ENCODE measurements around the gene ATP5F1D.

ATP5F1D gene

GRCh38 chr19:1226227-1226518, 15.4 kb upstream of the ATP5F1D start:
- Histone ChIP-seq H2AFZ (ENCODE audit: low read depth) (no peak overlapping the region), H3K4me2 (no peak overlapping the region), H3K9ac (no peak overlapping the region), H3K4me1 (ENCODE audit: low read depth, poor library complexity, severe bottlenecking) (no peaks in the 10 kb centered on the region), H3K27me3 (ENCODE audit: insufficient read depth, low read depth) (no peaks in the 10 kb centered on the region), H3K79me2 (ENCODE audit: insufficient read depth, low read depth) (no peaks in the 10 kb centered on the region), H3K36me3 (ENCODE audit: insufficient read depth) (no peaks in the 10 kb centered on the region), H3K27ac (no peak overlapping the region), H3K4me3 (IDR thresholded peaks at IDR 0.05; ENCODE audit: insufficient read depth, low read depth, low read length) (no peak overlapping the region), H4K20me1 (ENCODE audit: insufficient read depth) (no peaks in the 10 kb centered on the region)
- TF ChIP-seq, protein P1, sequence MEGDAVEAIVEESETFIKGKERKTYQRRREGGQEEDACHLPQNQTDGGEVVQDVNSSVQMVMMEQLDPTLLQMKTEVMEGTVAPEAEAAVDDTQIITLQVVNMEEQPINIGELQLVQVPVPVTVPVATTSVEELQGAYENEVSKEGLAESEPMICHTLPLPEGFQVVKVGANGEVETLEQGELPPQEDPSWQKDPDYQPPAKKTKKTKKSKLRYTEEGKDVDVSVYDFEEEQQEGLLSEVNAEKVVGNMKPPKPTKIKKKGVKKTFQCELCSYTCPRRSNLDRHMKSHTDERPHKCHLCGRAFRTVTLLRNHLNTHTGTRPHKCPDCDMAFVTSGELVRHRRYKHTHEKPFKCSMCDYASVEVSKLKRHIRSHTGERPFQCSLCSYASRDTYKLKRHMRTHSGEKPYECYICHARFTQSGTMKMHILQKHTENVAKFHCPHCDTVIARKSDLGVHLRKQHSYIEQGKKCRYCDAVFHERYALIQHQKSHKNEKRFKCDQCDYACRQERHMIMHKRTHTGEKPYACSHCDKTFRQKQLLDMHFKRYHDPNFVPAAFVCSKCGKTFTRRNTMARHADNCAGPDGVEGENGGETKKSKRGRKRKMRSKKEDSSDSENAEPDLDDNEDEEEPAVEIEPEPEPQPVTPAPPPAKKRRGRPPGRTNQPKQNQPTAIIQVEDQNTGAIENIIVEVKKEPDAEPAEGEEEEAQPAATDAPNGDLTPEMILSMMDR (conservative IDR thresholded peaks at IDR 0.05; ENCODE audit: low read depth, low read length) = no peak

DNA sequence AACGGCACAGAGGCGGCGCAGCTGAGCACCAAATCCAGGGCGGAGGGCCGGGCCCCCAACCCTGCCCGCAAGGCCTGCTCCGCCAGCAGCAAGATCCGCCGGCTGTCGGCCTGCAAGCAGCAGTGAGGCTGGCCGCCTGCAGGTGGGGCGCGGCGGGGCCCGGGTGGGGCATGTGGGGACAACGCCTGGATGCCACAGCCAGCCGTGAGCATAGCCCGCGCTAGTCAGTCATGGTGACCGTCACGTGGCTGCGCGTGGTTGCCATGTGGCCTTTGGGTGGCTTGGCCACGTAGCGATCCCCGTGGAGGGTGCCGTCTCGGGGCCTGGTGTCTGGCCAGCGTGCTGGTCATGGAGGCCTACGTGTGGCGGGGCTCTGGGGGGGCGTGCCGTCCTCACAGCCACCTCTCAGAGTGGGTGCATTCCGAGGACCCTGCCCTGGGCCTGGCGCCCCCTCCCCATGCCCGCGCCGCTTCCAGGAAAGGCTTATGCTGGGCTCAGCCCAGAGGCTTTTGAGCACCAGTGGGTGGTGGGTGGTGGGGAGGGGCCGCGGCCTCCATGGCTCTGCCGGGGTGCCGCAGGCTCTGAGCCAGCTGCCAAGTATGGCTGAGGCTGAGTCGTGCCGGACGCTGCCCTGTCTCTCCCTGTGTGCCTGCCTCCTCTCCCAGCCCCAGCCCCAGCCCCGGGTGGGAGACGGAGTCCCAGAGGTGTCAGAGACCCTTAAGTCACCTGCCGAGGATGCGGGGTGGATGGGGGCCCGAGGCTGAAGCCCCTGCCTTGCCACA, 14.8 kb upstream of the ATP5F1D start:
- Histone ChIP-seq H2AFZ (ENCODE audit: low read depth) (no peak overlapping the region), H3K9ac (no peak overlapping the region)

DNA sequence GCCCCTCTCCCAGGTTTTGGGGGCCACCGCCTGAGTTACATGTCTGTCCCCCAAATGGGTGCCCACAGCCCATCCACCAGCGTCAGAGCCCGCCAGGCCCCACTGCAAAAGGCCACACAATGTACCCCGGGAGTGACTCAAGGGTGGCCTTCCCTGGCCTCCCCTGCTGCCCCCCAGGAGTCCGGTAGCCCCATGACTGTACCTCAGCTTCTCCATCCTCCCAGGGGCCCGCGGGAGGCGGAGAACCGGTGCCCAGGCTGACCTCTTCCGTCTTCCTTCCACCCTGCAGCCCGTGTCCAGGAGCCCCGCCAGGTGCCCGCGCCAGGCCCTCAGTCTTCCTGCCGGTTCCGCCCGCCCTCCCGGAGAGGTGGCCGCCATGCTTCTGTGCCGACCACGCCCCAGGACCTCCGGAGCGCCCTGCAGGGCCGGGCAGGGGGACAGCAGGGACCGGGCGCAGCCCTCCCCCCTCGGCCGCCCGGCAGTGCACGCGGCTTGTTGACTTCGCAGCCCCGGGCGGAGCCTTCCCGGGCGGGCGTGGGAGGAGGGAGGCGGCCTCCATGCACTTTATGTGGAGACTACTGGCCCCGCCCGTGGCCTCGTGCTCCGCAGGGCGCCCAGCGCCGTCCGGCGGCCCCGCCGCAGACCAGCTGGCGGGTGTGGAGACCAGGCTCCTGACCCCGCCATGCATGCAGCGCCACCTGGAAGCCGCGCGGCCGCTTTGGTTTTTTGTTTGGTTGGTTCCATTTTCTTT, 14.1 kb upstream of the ATP5F1D start:
- Histone ChIP-seq H3K27ac (no peak overlapping the region), H3K36me3 (ENCODE audit: insufficient read depth) (no peaks in the 10 kb centered on the region), H4K20me1 (ENCODE audit: insufficient read depth) (no peaks in the 10 kb centered on the region), H2AFZ (ENCODE audit: low read depth) (no peak overlapping the region), H3K9ac (no peak overlapping the region), H3K79me2 (ENCODE audit: insufficient read depth, low read depth) (no peaks in the 10 kb centered on the region), H3K4me3 (IDR thresholded peaks at IDR 0.05; ENCODE audit: insufficient read depth, low read depth, low read length) (no peak overlapping the region), H3K4me2 (no peak overlapping the region), H3K4me1 (ENCODE audit: low read depth, poor library complexity, severe bottlenecking) (no peaks in the 10 kb centered on the region), H3K27me3 (ENCODE audit: insufficient read depth, low read depth) (no peaks in the 10 kb centered on the region)
- TF ChIP-seq, protein P1 (conservative IDR thresholded peaks at IDR 0.05; ENCODE audit: low read depth, low read length) = no peak

More for the DNA sequence above, 14.8 kb upstream of the ATP5F1D start:
- Histone ChIP-seq H3K36me3 (ENCODE audit: insufficient read depth) (no peaks in the 10 kb centered on the region), H3K27me3 (ENCODE audit: insufficient read depth, low read depth) (no peaks in the 10 kb centered on the region), H3K79me2 (ENCODE audit: insufficient read depth, low read depth) (no peaks in the 10 kb centered on the region), H4K20me1 (ENCODE audit: insufficient read depth) (no peaks in the 10 kb centered on the region), H3K4me2 (no peak overlapping the region), H3K27ac (no peak overlapping the region), H3K4me3 (IDR thresholded peaks at IDR 0.05; ENCODE audit: insufficient read depth, low read depth, low read length) (no peak overlapping the region), H3K4me1 (ENCODE audit: low read depth, poor library complexity, severe bottlenecking) (no peaks in the 10 kb centered on the region)
- TF ChIP-seq, protein P1 (conservative IDR thresholded peaks at IDR 0.05; ENCODE audit: low read depth, low read length) = no peak

DNA sequence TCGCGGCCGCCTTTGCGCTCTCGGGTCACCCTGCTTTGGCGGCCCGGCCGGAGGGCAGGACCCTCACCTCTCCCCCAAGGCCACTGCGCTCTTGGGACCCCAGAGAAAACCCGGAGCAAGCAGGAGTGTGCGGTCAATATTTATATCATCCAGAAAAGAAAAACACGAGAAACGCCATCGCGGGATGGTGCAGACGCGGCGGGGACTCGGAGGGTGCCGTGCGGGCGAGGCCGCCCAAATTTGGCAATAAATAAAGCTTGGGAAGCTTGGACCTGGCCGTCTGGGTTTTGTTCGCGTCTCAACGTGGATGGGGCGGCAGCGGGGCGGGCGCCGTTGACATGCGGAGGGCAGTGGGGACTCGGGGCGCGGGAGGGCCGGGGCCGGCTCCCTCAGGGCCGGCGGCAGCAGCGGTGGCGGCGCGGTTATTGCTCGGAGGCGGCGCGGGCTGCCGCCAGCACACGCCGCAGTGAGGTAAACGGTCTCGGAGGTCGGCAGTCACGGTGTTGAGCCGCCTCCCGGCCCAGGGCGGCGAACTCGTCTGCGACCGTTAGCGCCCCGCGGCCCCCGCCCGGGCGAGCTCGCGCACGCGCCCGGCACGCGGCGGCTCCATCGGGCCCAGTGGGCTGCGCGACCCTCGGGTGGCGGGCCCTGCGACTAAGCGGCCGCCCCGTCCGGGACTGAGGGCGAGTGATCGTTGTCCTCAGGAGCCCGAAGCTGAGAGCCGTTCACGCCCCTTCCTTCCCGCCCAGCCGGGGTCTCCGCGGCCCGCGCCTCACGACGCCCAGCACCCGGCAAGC, 13.2 kb upstream of the ATP5F1D start:
- TF ChIP-seq, protein P1 (conservative IDR thresholded peaks at IDR 0.05; ENCODE audit: low read depth, low read length) = no peak
- Histone ChIP-seq H3K4me2 (no peak overlapping the region), H3K36me3 (ENCODE audit: insufficient read depth) (no peaks in the 10 kb centered on the region), H2AFZ (ENCODE audit: low read depth) (no peak overlapping the region), H3K9ac (no peak overlapping the region), H4K20me1 (ENCODE audit: insufficient read depth) (no peaks in the 10 kb centered on the region), H3K27ac (no peak overlapping the region), H3K4me3 (IDR thresholded peaks at IDR 0.05; ENCODE audit: insufficient read depth, low read depth, low read length) (no peak overlapping the region), H3K79me2 (ENCODE audit: insufficient read depth, low read depth) (no peaks in the 10 kb centered on the region), H3K27me3 (ENCODE audit: insufficient read depth, low read depth) (peaks cover 2% of the 10 kb centered on the region; the same call in 1 of the 2 replicates), H3K4me1 (ENCODE audit: low read depth, poor library complexity, severe bottlenecking) (no peaks in the 10 kb centered on the region)
